GM12891 (cell line): ENCODE measurements around the gene DCBLD2.

ENCODE experiments used
- POLR2A ChIP-seq: IDR thresholded peaks from 2 replicates; pipeline ENCODE4 v1.6.1; 2011; ENCODE audit warnings: low read depth, low read length, control low read depth
- POLR2AphosphoS5 ChIP-seq: IDR thresholded peaks from 2 replicates; pipeline ENCODE4 v1.6.1; 2011; ENCODE audit warnings: low read depth, low read length, control low read depth
- POU2F2 ChIP-seq: IDR thresholded peaks from 2 replicates; pipeline ENCODE4 v1.6.1; 2011; ENCODE audit warnings: low read depth, mild to moderate bottlenecking, control low read depth, low read length, moderate library complexity
- TAF1 ChIP-seq: IDR thresholded peaks from 2 replicates; pipeline ENCODE4 v1.6.1; 2011; ENCODE audit warnings: low read depth, low read length, control low read depth

DNA sequence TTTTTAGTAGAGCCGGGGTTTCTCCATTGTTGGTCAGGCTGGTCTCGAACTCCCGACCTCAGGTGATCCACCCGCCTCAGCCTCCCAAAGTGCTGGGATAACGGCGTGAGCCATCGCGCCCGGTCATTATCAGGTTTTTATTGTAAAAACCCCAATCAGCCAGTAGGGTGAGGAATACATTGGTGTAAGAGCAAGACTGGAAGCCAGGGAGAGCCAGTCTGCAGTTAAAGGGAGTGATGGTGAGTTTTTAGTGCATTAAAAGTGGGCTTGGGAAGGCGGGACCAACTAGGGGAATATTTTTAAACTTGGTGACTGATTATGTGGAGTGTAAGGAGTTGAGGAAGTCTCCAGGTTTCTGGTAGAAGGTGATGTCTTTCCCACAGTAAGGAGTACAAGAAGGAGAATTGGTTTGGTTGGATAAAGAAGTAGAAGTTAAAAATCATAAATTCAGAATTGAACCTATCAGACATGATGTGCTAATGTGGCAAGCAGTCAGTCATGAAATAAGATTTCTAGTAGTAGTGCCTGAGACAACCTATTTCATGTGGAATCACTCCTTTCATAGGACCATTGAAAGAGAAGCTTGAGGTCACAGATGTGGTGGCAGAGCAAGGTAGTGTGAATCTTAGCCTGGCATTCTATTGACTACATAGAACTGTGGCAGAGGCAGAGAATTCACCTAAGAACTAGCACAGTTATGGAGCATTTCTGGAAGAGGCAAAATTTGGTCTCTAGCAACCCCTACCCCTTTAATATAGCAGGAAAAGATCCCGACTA is 2.4 kb upstream of the DCBLD2 start:
- TF ChIP-seq POLR2AphosphoS5 = no peak
- no peak for TF ChIP-seq POLR2A
- TF ChIP-seq POU2F2 = no peak
- no peak for TF ChIP-seq TAF1
